Effector memory CD4-positive, alpha-beta T cell (primary cell): Measurements from ENCODE around the gene GABRR3.
"Not testable (repeated sequence)": the region's sequence is repeated elsewhere in the genome, so short reads cannot be mapped to it uniquely, and the experiment has no call there.

Experiments
- DNase-seq, 3 donors: peaks; one replicate each; pipeline ENCODE4 v3.0.0-alpha.2; 2020
- H3K27ac ChIP-seq: 2 replicates; pipeline ENCODE4 v1.7.0; 2013; ENCODE audit warnings: mild to moderate bottlenecking, low read length, moderate library complexity; ENCODE audit not compliant: insufficient read depth, poor library complexity, severe bottlenecking
- H3K27me3 ChIP-seq: replicated peaks from 2 replicates; pipeline ENCODE4 v1.7.0; 2013; ENCODE audit warnings: mild to moderate bottlenecking, low read length; ENCODE audit not compliant: insufficient read depth, control insufficient read depth, poor library complexity, severe bottlenecking
- H3K36me3 ChIP-seq: 2 replicates; pipeline ENCODE4 v1.7.0; 2013; ENCODE audit warnings: mild to moderate bottlenecking, low read length, moderate library complexity; ENCODE audit not compliant: control insufficient read depth, insufficient read depth
- H3K4me1 ChIP-seq: 2 replicates; pipeline ENCODE4 v1.7.0; 2013; ENCODE audit warnings: low read length, mild to moderate bottlenecking; ENCODE audit not compliant: control insufficient read depth, insufficient read depth, poor library complexity, severe bottlenecking
- H3K4me3 ChIP-seq: 2 replicates; pipeline ENCODE4 v1.7.0; 2013; ENCODE audit warnings: low read length, low read depth, mild to moderate bottlenecking; ENCODE audit not compliant: insufficient read depth, poor library complexity, severe bottlenecking
- H3K9me3 ChIP-seq: 2 replicates; pipeline ENCODE4 v1.7.0; 2013; ENCODE audit warnings: mild to moderate bottlenecking, low read length, moderate library complexity; ENCODE audit not compliant: control insufficient read depth

The GABRR3 gene

DNA sequence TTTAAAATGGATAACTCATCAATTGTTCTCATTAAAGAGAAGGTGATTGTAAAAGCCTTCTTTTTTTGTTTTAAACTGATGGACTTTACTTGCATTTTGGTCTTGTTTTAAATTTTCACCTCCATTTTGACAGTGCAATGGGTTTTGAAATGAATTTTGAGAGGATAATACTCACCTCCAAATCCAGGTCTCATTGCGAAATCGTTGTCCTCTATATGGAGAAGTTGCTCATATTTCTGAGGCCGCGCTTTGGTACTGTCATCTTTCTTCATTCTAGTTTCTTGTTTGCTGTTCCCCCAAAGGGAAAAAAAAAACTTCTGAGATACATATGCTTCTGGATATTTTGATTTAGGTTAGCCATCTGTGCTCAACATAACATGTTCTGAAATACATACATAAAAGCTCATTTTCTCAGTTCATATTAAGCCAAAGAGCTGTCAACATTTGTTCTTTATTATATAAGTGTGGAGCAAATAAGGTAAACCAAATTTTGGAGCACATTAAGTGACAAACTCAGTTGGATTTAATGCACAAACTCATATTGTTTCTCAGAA lies 9.6 kb downstream of the GABRR3 start:
- peaks cover 19% of the 10 kb centered on the region for H3K4me1 ChIP-seq
- no peak overlapping the region for H3K27ac ChIP-seq
- no peak overlapping the region for H3K4me3 ChIP-seq
- H3K36me3 ChIP-seq = no peaks in the 10 kb centered on the region
- H3K9me3 ChIP-seq = no peaks in the 10 kb centered on the region
- H3K27me3 ChIP-seq = no peaks in the 10 kb centered on the region
- DNase-seq = no peak

DNA sequence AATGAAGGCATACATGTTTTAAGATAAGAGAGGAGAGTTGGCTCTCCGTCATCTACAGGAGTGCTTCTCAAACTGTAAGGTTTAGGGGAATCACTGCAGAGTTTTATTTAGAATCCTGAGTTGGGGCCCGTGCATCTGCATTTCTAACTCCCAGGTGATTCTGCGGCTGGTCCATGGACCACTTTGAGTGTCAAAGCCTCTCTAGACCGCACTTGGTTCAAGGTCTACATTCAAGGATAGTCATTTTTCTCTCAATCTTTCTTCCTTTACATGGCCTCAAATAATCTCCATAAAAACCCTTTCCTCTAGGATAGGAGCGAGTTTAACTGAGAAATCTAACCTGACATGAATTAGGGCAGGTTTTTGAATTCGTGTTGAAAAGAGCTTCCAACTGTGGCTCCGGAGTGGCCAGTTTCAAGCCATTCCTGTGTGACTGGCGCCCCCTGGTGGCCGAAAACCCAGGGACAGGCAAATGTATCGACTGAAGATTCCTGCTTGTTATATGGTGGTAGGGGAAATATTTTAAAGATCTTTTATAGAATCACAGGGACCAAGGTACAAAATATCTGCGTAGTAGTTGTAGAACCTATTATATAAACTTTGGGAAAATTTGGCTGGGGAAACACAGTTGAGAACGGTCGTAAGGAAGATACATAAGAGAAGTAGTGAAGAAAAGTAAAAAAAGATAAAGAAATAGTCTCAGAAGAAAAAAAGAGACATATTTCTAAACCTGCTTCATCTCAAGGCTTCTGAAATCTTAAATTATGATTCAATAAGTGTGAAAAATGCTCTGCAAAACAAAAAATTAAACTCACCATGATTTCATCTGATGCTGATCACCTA lies 11.9 kb downstream of the GABRR3 start:
- no peak overlapping the region for H3K4me3 ChIP-seq
- H3K36me3 ChIP-seq = no peaks in the 10 kb centered on the region
- H3K9me3 ChIP-seq = no peaks in the 10 kb centered on the region
- H3K4me1 ChIP-seq = peaks cover 3% of the 10 kb centered on the region
- H3K27me3 ChIP-seq = no peaks in the 10 kb centered on the region
- no peak overlapping the region for H3K27ac ChIP-seq
- DNase-seq = peak; percentile 65 to 88 (median 79)

- Histone ChIP-seq H3K36me3 (no peaks in the 10 kb centered on the region), H3K27ac (no peak overlapping the region), H3K27me3 (no peaks in the 10 kb centered on the region), H3K4me1 (peaks cover 3% of the 10 kb centered on the region), H3K9me3 (no peaks in the 10 kb centered on the region), H3K4me3 (no peak overlapping the region)
- no peak for DNase-seq
Measured at GRCh38 chr3:98021830-98022560, 13.1 kb downstream of the GABRR3 start.

DNA sequence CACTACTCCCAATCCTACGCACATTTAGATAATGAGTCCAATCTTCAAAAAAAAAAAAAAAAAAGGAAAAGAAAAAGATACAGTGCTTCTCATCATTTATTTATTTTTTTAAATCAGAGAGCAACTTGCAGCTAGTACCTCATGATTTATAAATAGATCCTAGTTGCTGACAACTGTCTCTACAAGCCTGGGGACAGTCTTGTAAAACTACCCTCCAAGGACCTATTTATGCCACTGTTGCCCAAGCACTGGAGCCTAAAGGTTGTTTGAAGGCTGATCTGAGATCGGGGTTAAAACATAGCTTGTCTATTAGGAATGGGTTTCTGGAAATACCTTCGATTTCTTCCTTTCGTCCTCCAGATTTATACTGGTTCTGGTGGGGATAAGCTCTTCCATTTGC lies 14.7 kb downstream of the GABRR3 start:
- no peaks in the 10 kb centered on the region for H3K9me3 ChIP-seq
- H3K4me3 ChIP-seq = no peak overlapping the region
- DNase-seq = no peak
- peaks cover 3% of the 10 kb centered on the region for H3K4me1 ChIP-seq
- no peaks in the 10 kb centered on the region for H3K36me3 ChIP-seq
- no peaks in the 10 kb centered on the region for H3K27me3 ChIP-seq
- no peak overlapping the region for H3K27ac ChIP-seq

DNA sequence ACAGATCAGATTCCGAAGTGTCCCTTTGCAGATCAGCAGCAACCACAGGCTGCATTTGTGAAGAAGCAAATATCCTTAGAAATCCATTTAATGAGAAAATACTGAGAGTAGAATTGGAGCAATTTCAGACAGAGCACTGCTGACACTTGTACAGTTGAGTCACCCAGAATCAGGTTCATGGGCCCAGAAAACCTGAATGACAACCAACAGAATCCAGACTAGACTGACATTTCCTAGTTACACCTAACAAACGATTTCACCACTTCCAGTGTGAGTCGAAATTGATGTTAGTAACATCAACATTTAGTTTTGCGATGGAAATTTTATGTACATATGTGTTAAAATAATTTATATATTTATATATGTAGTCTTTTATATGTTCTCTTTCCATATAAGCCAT lies 16.8 kb downstream of the GABRR3 start:
- no peak for DNase-seq
- Histone ChIP-seq H3K27ac (no peak overlapping the region), H3K4me3 (no peak overlapping the region), H3K9me3 (no peaks in the 10 kb centered on the region), H3K4me1 (peaks cover 3% of the 10 kb centered on the region), H3K27me3 (no peaks in the 10 kb centered on the region), H3K36me3 (no peaks in the 10 kb centered on the region)

GRCh38 chr3:98014268-98014585 lies 20.9 kb downstream of the GABRR3 start:
- Histone ChIP-seq H3K4me3 (no peak overlapping the region), H3K27ac (no peak overlapping the region), H3K36me3 (no peaks in the 10 kb centered on the region), H3K27me3 (no peaks in the 10 kb centered on the region), H3K4me1 (no peaks in the 10 kb centered on the region), H3K9me3 (no peaks in the 10 kb centered on the region)
- no peak for DNase-seq

DNA sequence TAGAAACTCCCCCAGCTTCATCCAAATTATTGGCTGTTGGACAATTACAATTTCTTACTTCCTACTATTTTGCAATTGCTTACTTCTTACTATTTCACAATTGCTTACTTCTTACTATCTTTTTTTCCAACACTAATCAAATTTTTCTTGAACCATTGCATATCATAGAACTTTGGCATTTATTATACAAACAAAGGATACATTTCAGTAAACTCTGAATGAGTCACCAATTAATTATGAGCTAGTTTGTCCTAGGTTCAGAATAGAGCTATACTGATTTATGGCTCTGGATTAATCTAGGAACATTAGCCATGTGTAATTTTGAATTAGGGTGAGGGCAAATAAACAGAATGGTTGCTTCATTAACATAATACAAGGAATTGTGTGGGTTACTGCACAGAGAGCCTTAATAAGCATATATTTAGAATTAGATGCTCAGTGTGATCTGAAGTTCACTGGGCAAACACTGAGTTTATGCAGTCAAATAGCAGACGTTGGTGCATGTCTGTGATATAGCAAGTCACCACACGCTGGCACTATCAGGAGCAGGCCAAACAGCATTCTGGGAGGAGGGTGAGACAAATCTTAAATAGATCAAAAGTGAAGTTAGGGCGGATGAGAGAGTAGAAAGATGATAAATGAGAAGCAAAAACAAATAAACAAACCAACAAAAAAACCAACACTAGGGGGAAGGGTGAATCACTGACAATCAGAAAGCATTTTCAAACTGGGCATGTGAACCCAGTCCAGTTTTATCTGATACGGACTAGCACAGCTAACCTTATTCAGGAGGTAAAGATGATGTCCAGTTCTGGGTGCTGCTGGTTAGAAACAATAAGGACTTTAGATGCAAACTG lies 21.5 kb downstream of the GABRR3 start:
- H3K36me3 ChIP-seq = no peaks in the 10 kb centered on the region
- no peaks in the 10 kb centered on the region for H3K4me1 ChIP-seq
- no peak overlapping the region for H3K4me3 ChIP-seq
- no peak for DNase-seq
- H3K9me3 ChIP-seq = no peaks in the 10 kb centered on the region
- no peaks in the 10 kb centered on the region for H3K27me3 ChIP-seq
- no peak overlapping the region for H3K27ac ChIP-seq

DNA sequence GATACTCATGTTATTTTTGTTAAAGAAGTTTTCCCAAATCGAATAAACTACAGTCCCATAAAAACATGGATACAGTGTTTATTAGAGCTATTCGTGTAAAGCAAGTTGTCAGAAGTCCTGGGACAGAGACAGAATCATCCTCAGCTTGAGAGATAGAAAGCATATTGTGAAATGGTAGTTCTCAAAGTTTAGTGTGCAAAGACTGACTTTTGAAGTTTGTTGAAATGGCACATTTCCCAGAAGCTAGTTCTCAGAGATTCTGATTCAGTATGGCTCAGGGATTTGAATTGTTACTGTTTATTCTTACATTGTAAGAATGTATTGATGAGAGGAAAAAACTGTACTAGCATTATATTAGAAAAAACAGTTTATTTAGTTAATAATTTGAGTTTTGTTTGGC lies 22.1 kb downstream of the GABRR3 start:
- Histone ChIP-seq H3K27ac (no peak overlapping the region), H3K36me3 (no peaks in the 10 kb centered on the region), H3K4me1 (no peaks in the 10 kb centered on the region), H3K4me3 (no peak overlapping the region), H3K9me3 (no peaks in the 10 kb centered on the region), H3K27me3 (no peaks in the 10 kb centered on the region)
- no peak for DNase-seq

DNA sequence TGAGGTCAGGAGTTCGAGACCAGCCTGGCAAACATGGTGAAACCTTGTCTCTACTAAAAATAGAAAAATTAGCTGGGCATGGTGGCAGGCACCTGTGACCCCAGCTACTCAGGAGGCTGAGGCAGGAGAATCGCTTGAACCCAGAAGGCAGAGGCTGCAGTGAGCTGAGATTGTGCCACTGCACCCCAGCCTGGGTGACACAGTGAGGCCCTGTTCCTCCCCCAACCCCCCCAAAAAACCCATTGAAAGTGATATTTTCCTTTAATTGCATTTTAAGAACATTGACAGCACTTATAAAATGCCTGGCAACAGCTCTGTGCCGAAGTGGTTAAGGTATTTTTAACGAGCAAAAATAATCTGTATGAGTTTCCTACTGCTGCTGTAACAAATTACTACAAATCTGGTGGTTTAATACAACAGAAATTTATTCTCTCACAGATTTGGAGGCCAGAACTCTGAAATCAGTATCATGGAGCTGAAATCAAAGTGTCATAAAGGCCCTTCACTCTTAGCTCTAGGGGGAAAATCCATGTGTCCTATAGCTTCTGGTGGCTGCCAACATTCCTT lies 24.1 kb downstream of the GABRR3 start:
- DNase-seq, H3K27ac ChIP-seq, H3K36me3 ChIP-seq, H3K4me3 ChIP-seq, H3K4me1 ChIP-seq, H3K27me3 ChIP-seq, H3K9me3 ChIP-seq: not testable (repeated sequence)
